ENCODE measurements around the gene LRRC18.

The LRRC18 gene

GRCh38 chr10:48894911-48895802 lies 44.5 kb downstream of the LRRC18 start:
- TF ChIP-seq CTCF (IDR thresholded peaks at IDR 0.05; ENCODE audit: low read depth, low read length) (no peak), POLR2A (IDR thresholded peaks at IDR 0.05; ENCODE audit: extremely low read depth, insufficient read length) (no peak), MYC (IDR thresholded peaks at IDR 0.05; ENCODE audit: low read depth, low read length) (no peak), MAX (IDR thresholded peaks at IDR 0.05; ENCODE audit: low read depth, low read length) (no peak)
- H3K4me3 ChIP-seq (ENCODE audit: low read depth, low read length), result no peak overlapping the region
- DNase-seq (ENCODE audit: low read depth), result no peak

GRCh38 chr10:48890888-48891850 lies 48.5 kb downstream of the LRRC18 start:
- DNase-seq (ENCODE audit: low read depth), result peak; percentile 35
- no peak overlapping the region for H3K4me3 ChIP-seq (ENCODE audit: low read depth, low read length)
- TF ChIP-seq POLR2A (IDR thresholded peaks at IDR 0.05; ENCODE audit: extremely low read depth, insufficient read length) (no peak), MYC (IDR thresholded peaks at IDR 0.05; ENCODE audit: low read depth, low read length) (no peak), MAX (IDR thresholded peaks at IDR 0.05; ENCODE audit: low read depth, low read length) (no peak)

GRCh38 chr10:48887982-48888381 lies 51.7 kb downstream of the LRRC18 start:
- H3K4me3 ChIP-seq (ENCODE audit: low read depth, low read length), result no peak overlapping the region
- TF ChIP-seq MYC (IDR thresholded peaks at IDR 0.05; ENCODE audit: low read depth, low read length) (no peak), CTCF (IDR thresholded peaks at IDR 0.05; ENCODE audit: low read depth, low read length) (no peak), POLR2A (IDR thresholded peaks at IDR 0.05; ENCODE audit: extremely low read depth, insufficient read length) (no peak)
- DNase-seq (ENCODE audit: low read depth), result no peak

GRCh38 chr10:48885376-48885775 lies 54.3 kb downstream of the LRRC18 start:
- peak; percentile 25 for DNase-seq (ENCODE audit: low read depth)
- H3K4me3 ChIP-seq (ENCODE audit: low read depth, low read length), result no peak overlapping the region
- TF ChIP-seq MYC (IDR thresholded peaks at IDR 0.05; ENCODE audit: low read depth, low read length) (no peak), CTCF (IDR thresholded peaks at IDR 0.05; ENCODE audit: low read depth, low read length) (peak; percentile 9), POLR2A (IDR thresholded peaks at IDR 0.05; ENCODE audit: extremely low read depth, insufficient read length) (no peak), MAX (IDR thresholded peaks at IDR 0.05; ENCODE audit: low read depth, low read length) (no peak)

GRCh38 chr10:48884179-48885045 lies 55.2 kb downstream of the LRRC18 start:
- H3K4me3 ChIP-seq (ENCODE audit: low read depth, low read length), result no peak overlapping the region
- DNase-seq (ENCODE audit: low read depth), result no peak
- TF ChIP-seq MYC (IDR thresholded peaks at IDR 0.05; ENCODE audit: low read depth, low read length) (no peak), MAX (IDR thresholded peaks at IDR 0.05; ENCODE audit: low read depth, low read length) (peak; percentile 46; the same call in 1 of the 2 replicates)

GRCh38 chr10:48883701-48884100 lies 55.9 kb downstream of the LRRC18 start:
- DNase-seq (ENCODE audit: low read depth), result no peak
- no peak overlapping the region for H3K4me3 ChIP-seq (ENCODE audit: low read depth, low read length)
- TF ChIP-seq CTCF (IDR thresholded peaks at IDR 0.05; ENCODE audit: low read depth, low read length) (no peak), MAX (IDR thresholded peaks at IDR 0.05; ENCODE audit: low read depth, low read length) (no peak), POLR2A (IDR thresholded peaks at IDR 0.05; ENCODE audit: extremely low read depth, insufficient read length) (no peak), MYC (IDR thresholded peaks at IDR 0.05; ENCODE audit: low read depth, low read length) (no peak)

Data from NB4 (cell line).